ENCODE measurements around the gene CTTNBP2.
"Not testable (repeated sequence)": the region's sequence is repeated elsewhere in the genome, so short reads cannot be mapped to it uniquely, and the experiment has no call there.

Gene CTTNBP2

GRCh38 chr7:117756586-117757085 is 116.6 kb downstream of the CTTNBP2 start:
- no peak for DNase-seq (ENCODE audit: low read depth in 2 of 3, low spot score in 2 of 3)

- no peak for DNase-seq (ENCODE audit: low read depth in 2 of 3, low spot score in 2 of 3)
Measured at GRCh38 chr7:117755136-117755535, 118.1 kb downstream of the CTTNBP2 start.

DNA sequence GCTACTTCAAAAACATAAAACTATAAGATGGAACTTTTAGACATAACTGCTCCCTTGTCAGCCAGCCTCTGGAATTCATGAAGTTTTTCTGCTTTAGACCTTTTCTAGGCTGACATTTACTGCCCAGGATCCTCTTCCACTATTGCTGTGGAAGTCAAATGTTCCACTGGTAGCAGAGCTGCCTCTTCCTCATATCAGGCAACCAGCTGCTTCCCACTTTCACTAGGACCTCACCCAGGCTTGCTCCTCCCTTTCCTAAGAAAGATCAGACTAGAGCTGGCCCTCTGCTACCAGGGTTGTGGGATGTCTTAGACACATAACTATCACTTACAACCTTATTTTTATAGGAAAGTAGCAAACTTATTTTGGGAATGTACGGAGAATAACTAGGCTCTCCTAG is 121.5 kb downstream of the CTTNBP2 start:
- DNase-seq (ENCODE audit: low read depth in 2 of 3, low spot score in 2 of 3) = no peak

- DNase-seq (ENCODE audit: low read depth in 2 of 3, low spot score in 2 of 3) = no peak
Measured at GRCh38 chr7:117750612-117751563, 122.4 kb downstream of the CTTNBP2 start.

- DNase-seq (ENCODE audit: low read depth in 2 of 3, low spot score in 2 of 3) = no peak
Measured at GRCh38 chr7:117741962-117742361, 131.3 kb downstream of the CTTNBP2 start.

GRCh38 chr7:117739085-117739484 is 134.2 kb downstream of the CTTNBP2 start:
- no peak for DNase-seq (ENCODE audit: low read depth in 2 of 3, low spot score in 2 of 3)

DNA sequence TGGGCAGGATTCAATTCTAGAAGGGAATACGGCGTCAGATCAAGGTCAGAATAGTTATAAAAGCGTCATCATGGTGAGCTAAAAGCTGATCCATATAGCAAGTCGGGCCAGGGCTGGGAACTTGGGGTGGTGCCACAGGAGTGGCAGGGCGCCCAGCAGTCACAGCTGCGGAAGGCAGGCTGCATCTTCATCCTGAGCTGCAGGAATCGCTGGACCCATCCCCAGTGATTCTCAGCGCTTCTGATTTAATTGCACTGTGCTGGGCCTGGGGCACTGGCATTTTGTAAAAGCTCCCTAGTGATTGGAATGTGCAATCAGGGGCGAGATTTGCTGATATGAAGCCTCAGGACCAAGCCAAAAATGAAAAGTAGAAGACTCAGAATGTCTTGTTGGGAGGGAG is 135.3 kb downstream of the CTTNBP2 start:
- DNase-seq (ENCODE audit: low read depth in 2 of 3, low spot score in 2 of 3) = no peak

GRCh38 chr7:117731455-117731854 is 141.8 kb downstream of the CTTNBP2 start:
- DNase-seq (ENCODE audit: low read depth in 2 of 3, low spot score in 2 of 3) = no peak

DNA sequence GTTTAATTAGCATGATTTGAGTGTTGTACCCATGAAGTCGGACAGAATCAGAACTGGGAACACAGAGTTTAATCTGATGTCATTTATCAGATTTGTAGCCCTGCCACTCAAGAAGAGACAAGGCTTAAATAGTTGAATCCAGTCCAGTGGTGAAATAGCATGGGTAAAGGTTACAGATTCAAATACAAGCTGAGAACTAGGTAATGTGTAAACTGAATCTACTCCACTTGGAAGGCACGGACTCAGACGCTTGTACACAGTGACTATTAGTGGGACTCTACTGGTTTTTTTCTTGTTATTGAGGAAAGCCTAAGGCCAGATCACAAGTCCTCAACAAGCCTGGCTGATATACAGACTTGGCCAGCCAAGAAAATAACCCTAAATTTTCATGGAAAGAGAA is 142.9 kb downstream of the CTTNBP2 start:
- no peak for DNase-seq (ENCODE audit: low read depth in 2 of 3, low spot score in 2 of 3)

DNA sequence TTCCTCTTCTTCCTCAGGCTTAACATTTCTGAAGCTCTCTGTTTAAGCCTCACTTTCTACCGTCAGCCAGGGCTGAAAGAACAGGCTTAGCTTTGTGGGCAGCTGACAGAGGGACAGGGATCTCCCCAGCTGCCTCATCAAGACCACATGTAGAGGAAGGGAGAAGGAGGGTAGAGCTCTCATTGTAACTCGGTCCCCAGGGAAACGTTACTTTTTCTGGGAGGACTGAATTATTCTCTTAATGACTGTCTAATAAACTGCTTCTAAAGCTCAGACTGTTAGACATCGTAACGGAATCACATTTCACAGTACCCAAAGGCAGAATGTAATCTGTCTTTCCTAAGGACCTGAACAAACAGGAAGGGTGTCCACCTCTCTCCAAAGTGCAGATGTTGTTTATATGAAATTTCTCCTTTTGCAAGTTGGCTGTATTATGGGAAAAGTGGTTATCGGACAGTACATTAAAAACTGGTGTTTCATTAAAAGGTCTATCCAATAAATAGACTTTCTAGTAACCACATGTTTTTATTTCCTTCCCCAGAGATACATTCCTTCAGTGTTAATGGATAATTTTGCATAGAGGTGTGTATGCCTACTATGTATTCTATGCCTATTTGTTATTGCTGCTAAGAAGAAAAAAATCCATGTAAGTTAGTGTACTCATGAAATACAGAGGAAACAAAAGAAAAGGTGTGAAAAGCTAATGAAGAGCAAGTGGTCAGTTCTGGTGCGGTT is 144.2 kb downstream of the CTTNBP2 start:
- no peak for DNase-seq (ENCODE audit: low read depth in 2 of 3, low spot score in 2 of 3)

DNA sequence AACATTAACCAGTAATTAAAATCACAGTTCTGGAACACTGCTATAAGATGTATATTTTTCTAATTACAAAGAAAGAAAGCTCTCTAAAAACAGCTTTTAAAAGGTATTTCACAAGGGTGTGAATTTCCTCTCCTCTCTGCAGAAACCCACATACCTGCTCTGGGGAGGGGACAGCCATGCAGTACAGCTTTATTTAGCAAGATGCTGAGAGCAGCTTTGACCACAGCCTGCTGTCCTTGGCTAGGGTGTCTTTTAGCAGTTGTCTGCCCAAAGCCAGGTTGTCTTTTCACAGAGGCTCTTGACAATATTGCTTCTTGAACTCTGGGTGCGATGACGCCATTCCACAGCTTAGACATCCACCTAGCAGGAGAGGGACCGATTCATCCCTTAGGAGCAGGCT is 148.3 kb downstream of the CTTNBP2 start:
- DNase-seq (ENCODE audit: low read depth in 2 of 3, low spot score in 2 of 3) = no peak

DNA sequence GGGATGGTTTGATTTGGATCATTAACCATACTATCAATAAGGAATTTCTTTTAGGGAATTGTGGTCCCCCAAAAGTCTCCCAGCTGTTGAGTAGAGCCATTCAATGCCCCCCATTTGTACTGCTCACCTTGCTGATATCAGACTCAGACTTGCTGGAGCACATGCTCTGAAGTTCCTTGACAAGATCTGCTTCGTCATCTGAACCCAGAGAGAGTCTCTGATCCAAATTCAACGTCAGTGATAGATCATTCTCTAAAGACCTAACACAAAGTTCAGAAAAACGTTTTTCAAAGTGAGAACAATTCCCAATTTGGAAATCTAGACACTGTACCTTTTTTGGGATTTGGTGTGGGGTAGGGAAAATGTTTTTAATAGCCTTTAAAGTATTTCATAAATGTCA is 153.9 kb downstream of the CTTNBP2 start:
- no peak for DNase-seq (ENCODE audit: low read depth in 2 of 3, low spot score in 2 of 3)

GRCh38 chr7:117718116-117718835 is 155.0 kb downstream of the CTTNBP2 start:
- no peak for DNase-seq (ENCODE audit: low read depth in 2 of 3, low spot score in 2 of 3)

DNA sequence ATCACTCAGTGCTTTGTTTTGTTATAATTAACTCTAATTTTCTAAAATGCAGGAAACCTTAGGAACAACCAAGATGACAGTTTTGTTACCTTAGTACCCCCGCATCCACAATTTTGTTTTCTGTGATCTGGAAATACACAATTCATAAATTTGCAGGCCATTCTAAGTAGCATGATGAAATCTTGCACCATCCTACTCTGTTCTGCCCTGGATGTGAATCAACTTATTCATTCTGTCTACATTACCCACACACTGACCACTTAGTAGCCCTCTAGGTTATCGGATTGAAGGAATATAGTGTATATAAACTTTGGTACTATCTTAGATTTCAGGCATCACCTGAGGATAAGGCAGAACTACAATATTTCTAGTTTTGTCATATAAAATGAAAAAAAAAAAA is 155.9 kb downstream of the CTTNBP2 start:
- DNase-seq (ENCODE audit: low read depth in 2 of 3, low spot score in 2 of 3) = no peak

DNA sequence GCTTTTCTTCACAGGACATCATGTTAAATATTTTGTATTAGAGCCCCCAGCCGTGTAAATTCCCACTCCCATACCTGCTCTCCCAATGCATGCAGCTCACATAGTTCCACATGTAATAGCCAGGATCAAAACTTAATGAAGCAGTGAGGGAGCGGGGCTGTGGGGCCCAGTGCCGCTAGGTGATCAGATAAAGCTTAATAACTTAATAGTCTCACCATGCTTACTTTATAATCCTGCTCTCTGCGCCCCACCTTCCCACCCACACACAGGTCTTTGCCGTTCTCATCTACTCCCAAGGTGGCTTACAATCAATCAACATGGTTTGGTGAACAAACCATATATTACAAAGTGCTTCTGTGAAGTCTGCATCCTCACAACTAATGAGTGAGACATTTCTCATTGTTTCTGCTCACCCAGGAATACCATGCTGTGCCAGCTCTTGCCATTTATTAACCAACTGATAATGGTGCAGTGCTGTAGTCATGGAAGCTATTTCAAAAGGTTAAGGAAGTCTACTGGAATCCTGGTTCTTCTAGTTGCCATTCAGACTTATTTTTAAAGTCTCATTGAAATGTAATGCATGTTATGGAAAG is 156.4 kb downstream of the CTTNBP2 start:
- no peak for DNase-seq (ENCODE audit: low read depth in 2 of 3, low spot score in 2 of 3)

DNA sequence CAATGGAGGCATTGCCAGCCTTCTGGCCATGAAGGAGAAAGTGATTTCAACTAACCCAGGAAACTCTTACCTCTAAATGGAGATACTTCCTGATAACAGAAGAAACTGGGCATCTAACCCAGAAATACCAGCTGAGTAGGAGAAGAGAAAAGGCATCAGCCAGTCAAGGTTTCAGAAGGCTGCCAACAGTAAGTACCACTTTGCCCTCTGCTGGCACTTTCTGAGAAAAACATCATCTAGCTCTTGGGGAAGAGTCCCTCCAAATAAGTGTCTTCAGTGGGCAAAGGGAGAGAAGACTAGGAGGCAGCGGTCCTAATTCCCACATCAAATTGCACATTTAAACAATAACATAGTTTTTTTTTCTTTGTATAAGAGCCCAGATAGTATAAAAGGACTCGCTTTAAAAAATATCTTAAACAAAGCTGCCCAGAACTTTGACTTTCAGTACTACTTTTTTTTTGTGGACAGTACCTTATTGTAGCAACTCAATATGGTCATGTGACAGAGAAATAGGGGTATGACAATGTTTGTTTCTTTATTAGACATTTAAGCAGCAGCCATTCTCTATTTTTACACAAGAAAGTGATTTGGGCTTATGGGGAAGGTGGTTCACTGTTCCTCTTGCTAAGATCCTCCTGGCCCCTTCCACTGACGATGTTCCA is 157.3 kb downstream of the CTTNBP2 start:
- DNase-seq (ENCODE audit: low read depth in 2 of 3, low spot score in 2 of 3) = no peak

DNA sequence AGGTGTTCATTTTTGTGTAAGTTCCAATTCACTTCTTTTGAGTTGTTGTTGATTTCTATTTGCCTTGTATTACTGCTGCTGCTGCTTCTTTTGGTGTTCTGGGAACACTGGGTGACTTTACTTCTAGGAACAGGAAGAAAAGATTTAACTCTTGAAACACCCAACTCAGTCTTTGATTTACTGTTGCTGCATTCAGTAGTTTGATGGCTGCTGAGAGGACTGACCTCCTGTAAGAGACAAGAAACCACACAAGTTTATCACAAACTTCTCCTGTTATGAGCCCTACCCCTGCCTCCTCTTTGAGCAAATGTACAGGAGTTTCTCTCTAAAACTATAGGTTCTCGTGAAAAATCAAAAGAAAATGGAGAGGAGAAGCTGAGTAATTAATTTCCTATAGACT is 161.7 kb downstream of the CTTNBP2 start:
- DNase-seq (ENCODE audit: low read depth in 2 of 3, low spot score in 2 of 3) = no peak

DNA sequence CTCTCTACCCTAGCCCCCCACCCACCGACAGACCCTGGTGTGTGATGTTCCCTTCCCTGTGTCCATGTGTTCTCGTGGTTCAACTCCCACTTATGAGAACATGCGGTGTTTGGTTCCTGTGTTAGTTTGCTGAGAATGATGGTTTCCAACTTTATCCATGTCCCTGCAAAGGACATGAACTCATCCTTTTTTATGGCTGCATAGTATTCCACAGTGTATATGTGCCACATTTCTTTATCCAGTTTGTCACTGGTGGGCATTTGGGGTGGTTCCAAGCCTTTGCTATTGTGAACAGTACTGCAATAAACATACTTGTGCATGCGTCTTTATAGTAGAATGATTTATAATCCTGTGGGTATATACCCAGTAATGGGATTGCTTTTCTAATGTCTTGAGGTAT is 165.1 kb downstream of the CTTNBP2 start:
- DNase-seq (ENCODE audit: low read depth in 2 of 3, low spot score in 2 of 3) = not testable (repeated sequence)

- DNase-seq (ENCODE audit: low read depth in 2 of 3, low spot score in 2 of 3) = no peak
Measured at GRCh38 chr7:117707080-117707479, 166.2 kb downstream of the CTTNBP2 start.

- no peak for DNase-seq (ENCODE audit: low read depth in 2 of 3, low spot score in 2 of 3)
Measured at GRCh38 chr7:117706210-117706609, 167.0 kb downstream of the CTTNBP2 start.

DNA sequence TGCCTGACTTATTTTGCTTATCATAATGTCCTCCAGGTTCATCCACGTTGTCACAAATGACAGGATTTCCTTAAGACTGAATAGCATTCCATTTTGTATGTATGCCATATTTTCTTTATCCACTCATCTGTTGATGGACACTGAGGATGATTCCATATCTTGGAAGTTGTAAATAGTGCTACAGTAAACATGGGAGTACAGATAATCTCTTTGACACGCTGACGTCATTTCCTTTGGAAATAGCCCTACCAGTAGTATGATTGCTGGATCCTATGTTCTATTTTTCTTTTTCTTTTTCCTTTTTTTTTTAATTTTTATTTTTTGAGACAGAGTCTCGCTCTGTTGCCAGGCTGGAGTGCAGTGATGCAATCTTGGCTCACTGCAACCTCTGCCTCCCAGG is 167.6 kb downstream of the CTTNBP2 start:
- no peak for DNase-seq (ENCODE audit: low read depth in 2 of 3, low spot score in 2 of 3)

All from activated CD8-positive, alpha-beta memory T cell treated with anti-CD3 and anti-CD28 coated beads for 48 hours (primary cell).